Nephron (organoid): ENCODE results near the gene TMEM51.

Experiments used
- H3K27ac Mint-ChIP-seq, 3 experiments: 2 replicates each; pipeline ENCODE4 v1.8.0; 2020; ENCODE audit warnings: mixed read lengths in 3 of 3, mild to moderate bottlenecking in 2 of 3, moderate library complexity in 1 of 3
- H3K27me3 Mint-ChIP-seq: 2 replicates; pipeline ENCODE4 v1.8.0; 2021; ENCODE audit warnings: low read depth, mild to moderate bottlenecking, moderate library complexity, mixed read lengths
- H3K36me3 Mint-ChIP-seq: 2 replicates; pipeline ENCODE4 v1.8.0; 2020; ENCODE audit warnings: low read depth, mixed read lengths
- H3K4me1 Mint-ChIP-seq: 2 replicates; pipeline ENCODE4 v1.8.0; 2020; ENCODE audit warnings: mixed read lengths
- H3K4me3 Mint-ChIP-seq, 3 experiments: 2 replicates each; pipeline ENCODE4 v1.8.0; 2020; ENCODE audit warnings: mild to moderate bottlenecking in 3 of 3, mixed read lengths in 3 of 3, moderate library complexity in 2 of 3
- H3K9me3 Mint-ChIP-seq: 2 replicates; pipeline ENCODE4 v1.8.0; 2020; ENCODE audit warnings: mixed read lengths
- TF ChIP-seq, protein P1 (sequence below), 3 experiments: fragments of 200-600 bp; sonication (generic); IDR thresholded peaks; one replicate each; pipeline ENCODE4 v1.5.0; 2021; ENCODE audit warnings: antibody characterized with exemption in 3 of 3; ENCODE audit not compliant: unreplicated experiment in 3 of 3

Gene TMEM51

DNA sequence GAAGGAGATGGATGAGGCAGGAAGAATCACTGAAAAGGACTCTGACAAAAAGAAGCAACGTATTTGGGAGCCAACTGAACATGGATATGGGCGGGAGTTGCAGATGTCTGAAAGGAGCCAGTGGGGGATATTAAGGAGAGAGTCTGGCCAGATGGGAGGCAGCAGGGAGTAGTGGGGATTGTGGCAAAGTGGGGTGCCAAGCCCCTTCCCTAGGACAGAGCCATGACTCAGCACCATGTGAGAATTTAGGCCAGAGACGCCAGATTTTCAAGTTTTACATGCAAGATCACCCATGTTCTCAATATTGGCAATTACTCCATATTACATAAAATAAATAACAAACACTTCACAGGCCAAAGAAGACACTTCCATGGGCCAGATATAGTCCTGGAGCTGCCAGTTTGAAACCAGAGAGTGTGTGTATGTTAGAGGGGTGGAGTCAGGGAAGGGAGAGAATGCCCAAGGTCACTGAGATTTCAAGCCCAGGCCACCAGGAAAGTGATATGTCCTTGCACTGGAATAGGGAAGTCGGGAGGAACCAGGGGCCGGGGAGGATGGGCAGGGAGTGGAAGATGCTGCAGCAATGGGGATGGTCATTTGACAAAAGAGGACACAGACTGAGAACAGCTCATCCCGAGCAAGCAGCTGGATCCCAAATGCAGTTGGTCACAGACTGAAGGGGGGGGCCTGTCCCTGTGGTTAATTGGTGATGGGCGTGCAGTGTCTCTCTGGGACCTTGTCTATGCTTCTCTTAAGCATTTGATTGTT, 23.5 kb downstream of the TMEM51 start:
- peaks cover 57% of the 10 kb centered on the region for H3K4me1 Mint-ChIP-seq
- no peaks in the 10 kb centered on the region for H3K27me3 Mint-ChIP-seq
- H3K9me3 Mint-ChIP-seq: no peaks in the 10 kb centered on the region
- TF ChIP-seq, protein P1, sequence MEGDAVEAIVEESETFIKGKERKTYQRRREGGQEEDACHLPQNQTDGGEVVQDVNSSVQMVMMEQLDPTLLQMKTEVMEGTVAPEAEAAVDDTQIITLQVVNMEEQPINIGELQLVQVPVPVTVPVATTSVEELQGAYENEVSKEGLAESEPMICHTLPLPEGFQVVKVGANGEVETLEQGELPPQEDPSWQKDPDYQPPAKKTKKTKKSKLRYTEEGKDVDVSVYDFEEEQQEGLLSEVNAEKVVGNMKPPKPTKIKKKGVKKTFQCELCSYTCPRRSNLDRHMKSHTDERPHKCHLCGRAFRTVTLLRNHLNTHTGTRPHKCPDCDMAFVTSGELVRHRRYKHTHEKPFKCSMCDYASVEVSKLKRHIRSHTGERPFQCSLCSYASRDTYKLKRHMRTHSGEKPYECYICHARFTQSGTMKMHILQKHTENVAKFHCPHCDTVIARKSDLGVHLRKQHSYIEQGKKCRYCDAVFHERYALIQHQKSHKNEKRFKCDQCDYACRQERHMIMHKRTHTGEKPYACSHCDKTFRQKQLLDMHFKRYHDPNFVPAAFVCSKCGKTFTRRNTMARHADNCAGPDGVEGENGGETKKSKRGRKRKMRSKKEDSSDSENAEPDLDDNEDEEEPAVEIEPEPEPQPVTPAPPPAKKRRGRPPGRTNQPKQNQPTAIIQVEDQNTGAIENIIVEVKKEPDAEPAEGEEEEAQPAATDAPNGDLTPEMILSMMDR (IDR thresholded peaks at IDR 0.05; ENCODE audit: unreplicated experiment in 3 of 3): no peak
- H3K27ac Mint-ChIP-seq: peak overlapping the region in 1 of 3 experiments; percentile 8
- no peaks in the 10 kb centered on the region for H3K36me3 Mint-ChIP-seq
- H3K4me3 Mint-ChIP-seq: no peak overlapping the region

- H3K36me3 Mint-ChIP-seq: no peaks in the 10 kb centered on the region
- H3K27me3 Mint-ChIP-seq: no peaks in the 10 kb centered on the region
- TF ChIP-seq, protein P1 (IDR thresholded peaks at IDR 0.05; ENCODE audit: unreplicated experiment in 3 of 3): no peak
- peaks cover 54% of the 10 kb centered on the region for H3K4me1 Mint-ChIP-seq
- H3K4me3 Mint-ChIP-seq: no peak overlapping the region
- no peak overlapping the region for H3K27ac Mint-ChIP-seq
- no peaks in the 10 kb centered on the region for H3K9me3 Mint-ChIP-seq
Measured at GRCh38 chr1:15177710-15178166, 24.2 kb downstream of the TMEM51 start.

DNA sequence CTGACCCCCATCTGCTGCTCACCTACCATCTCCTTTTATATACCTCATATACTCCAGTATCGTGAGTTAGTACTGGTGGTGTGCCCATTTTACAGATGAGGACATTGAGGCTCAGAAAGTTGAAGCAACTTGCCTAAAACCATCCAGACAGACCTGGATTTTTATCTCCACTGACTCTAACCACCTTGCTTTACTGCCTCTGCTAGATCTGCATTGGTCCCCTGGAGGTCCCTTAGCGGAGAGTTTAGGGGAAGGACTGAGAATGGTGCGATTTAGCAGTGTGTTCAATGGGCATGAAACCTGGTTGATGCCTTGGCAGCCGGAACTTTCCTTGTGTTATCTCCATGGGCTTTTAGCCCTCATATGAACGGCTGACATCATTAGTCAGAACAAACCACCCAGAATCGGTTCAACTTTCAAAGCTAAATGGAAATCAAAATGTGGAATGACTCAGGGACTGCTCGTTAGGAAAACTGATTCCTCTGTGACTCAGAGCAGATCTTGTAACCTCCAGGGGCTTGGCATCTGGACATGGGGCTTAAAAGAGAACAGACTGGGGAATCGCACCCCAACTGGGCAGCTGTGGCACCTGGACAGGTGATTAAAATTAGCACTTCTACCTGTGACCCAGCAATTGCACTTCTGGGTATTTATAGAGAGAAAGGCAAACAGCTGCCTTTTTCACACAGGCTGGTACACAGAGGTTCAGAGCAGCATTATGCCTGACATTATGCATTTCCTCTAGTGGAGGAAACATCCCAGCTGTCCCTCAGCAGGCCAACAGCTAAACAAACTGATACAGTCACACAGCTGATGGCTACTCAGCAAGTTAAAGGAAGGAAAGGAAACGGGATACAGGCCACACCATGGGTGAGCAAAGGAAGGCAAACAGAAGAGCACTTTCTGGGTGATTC, 25.3 kb downstream of the TMEM51 start:
- Mint-ChIP-seq H3K4me1 (peaks cover 47% of the 10 kb centered on the region), H3K9me3 (no peaks in the 10 kb centered on the region), H3K36me3 (no peaks in the 10 kb centered on the region), H3K27me3 (peaks cover 4% of the 10 kb centered on the region), H3K27ac (peak overlapping the region; percentile 63 to 84 (median 82)), H3K4me3 (no peak overlapping the region)
- TF ChIP-seq, protein P1 (IDR thresholded peaks at IDR 0.05; ENCODE audit: unreplicated experiment in 3 of 3): no peak

DNA sequence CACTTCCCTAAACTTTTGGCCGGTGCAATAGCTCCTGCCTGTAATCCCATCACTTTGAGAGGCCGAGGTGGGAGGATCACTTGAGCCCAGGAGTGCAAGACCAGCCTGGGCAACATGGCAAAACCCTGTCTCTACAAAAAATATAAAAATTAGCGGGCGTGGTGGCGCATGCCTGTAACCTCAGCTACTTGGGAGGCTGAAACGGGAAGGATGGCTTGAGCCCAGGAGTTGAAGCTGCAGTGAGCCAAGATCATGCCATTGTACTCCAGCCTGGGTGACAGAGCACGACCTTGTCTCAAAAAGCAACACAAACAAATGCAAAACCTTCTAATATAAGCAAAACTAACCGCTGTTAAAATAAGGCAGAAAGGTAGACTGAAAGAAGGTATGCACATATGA, 25.9 kb downstream of the TMEM51 start:
- peaks cover 7% of the 10 kb centered on the region for H3K27me3 Mint-ChIP-seq
- TF ChIP-seq, protein P1 (IDR thresholded peaks at IDR 0.05; ENCODE audit: unreplicated experiment in 3 of 3): no peak
- no peaks in the 10 kb centered on the region for H3K9me3 Mint-ChIP-seq
- H3K36me3 Mint-ChIP-seq: no peaks in the 10 kb centered on the region
- no peak overlapping the region for H3K4me3 Mint-ChIP-seq
- peaks cover 44% of the 10 kb centered on the region for H3K4me1 Mint-ChIP-seq
- H3K27ac Mint-ChIP-seq: peak overlapping the region; percentile 81 to 84 (median 82)

GRCh38 chr1:15180189-15180588, 26.6 kb downstream of the TMEM51 start:
- TF ChIP-seq, protein P1 (IDR thresholded peaks at IDR 0.05; ENCODE audit: unreplicated experiment in 3 of 3): no peak
- Mint-ChIP-seq H3K27ac (peak overlapping the region; percentile 75 to 84 (median 81)), H3K9me3 (no peaks in the 10 kb centered on the region), H3K4me3 (no peak overlapping the region), H3K4me1 (peaks cover 40% of the 10 kb centered on the region), H3K36me3 (no peaks in the 10 kb centered on the region), H3K27me3 (peaks cover 7% of the 10 kb centered on the region)
